Posterior vena cava (tissue), 2 donors: Measurements from ENCODE around the gene IMMP2L. TPM values are rescaled to one million over a fixed set of nuclear protein-coding genes. Genes with fewer than 3 reads are reported as not detected.
A peak's percentile ranks its signal among the peaks of the same experiment; 100 is the strongest.

Experiments
- DNase-seq: peaks from one replicate; pipeline ENCODE4 v3.0.0-alpha.2; 2020; ENCODE audit warnings: low spot score
- intact Hi-C, 2 donors: fragments of 100-400 bp; cut with DNase I; formaldehyde crosslinking; loops; one replicate each; pipeline versions ENCODE4 v1.14.1 to v1.14.2; 2022 to 2023
- total RNA-seq, 2 donors: library from RNA; stranded (reverse); fragmentation: NEBNext Ultra II Directional; extraction: Animal tissue kit (Norgen Biotek cat#: 25700); gene quantifications; one replicate each; pipeline ENCODE4 v1.2.1, GENCODE V29; 2021
- donor health status: DM: yes; HTN: yes; CAD: no.
- donor health status: DM: yes; HTN: yes; CAD: no.

Gene IMMP2L
- total RNA-seq, 2 donors from 2014 or later, result 15.9 to 20.5 TPM

DNA sequence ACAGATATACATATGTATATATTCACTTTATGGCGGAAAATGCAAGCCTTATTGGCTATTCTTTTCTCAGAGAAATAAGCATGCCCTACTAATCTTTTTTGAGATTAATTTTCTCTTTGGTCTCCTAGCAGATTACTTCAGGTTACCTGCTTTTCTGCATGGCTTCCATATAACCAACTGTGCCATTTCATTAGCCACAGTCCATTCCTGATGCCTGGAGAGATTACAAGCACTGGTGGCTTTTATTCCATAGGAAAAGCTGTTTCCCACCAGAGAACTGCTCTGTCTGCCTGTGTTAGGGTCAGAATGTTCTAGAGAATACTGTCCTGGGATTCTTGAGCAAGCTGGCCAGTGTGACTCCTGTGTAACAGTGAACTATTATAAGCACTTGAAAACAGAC, 411.6 kb downstream of the IMMP2L start:
- intact Hi-C loops, result no loop called here
- no peak for DNase-seq

DNA sequence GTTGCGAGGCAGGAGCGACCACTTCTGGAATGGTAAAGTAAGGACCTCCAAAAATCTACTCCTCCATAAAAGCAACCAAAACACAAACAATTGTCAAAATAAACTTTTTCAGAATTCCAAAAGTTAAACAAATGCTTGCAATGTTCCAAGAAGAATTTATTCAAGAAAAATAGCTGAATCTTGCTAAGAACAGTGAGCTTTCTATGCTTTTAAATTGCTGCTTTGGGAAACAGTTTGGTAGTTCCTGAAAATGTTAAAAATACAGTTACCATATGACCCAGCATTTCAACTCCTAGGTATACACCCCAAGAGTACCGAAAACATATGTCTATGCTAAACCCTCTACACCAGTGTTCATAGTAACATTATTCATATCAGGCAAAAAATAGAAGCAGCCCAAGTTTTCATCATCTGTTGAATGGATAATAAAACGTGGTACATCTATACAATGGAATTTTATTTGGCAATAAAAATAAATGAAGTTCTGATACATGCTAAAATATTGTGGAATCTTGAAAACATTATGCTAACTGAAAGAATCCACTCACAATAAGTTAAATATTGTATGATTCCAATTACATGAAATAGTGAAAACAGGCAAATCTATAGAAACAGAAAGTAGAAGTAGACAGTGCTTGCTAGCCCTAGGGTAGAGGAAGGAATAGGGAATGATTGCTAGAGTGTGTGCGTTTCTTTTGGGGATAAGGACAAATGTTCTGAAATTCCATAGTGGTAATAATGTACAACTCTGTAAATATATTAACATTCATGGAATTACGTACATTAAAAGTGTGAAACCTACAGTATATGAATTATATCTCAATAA, 414.4 kb downstream of the IMMP2L start:
- intact Hi-C loops, result no loop called here
- DNase-seq, result no peak

DNA sequence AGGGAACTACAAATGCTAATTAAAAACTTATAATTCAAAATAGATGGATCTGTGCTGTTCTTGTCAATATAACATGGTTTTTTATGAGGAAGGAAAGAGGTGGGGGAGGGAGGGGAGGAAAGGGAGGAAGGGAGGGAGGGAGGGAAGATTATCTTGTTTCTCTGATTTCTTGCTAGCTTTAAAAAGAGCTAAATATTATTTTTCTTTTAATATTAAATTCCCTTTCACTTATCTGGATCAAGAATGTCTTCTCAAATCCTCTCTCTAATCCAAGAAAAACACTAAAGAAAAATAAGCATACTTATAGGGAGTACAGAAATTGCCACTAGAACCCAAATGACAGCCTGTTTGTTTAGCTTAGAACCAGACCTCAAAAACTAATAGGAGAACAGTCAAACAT, 416.2 kb downstream of the IMMP2L start:
- intact Hi-C loops, result no loop called here
- DNase-seq, result no peak

DNA sequence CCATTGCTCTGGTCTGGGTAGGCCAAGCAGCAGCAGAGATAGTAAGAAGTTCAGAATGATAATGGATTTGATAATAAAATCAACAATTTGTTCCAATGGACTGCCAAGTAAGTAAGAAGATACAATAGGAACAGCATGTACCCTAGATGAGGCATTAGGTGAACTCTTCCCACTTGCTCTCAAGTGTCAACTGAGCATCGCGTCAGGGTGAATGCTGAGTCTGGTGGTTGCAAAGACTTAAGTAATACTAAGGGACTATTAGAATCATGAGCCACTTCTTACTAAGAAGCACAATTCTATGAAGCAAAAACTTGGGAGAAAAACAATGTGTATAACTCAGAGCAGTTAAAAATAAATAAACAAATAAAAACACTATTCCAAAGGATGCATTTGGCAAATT, 416.8 kb downstream of the IMMP2L start:
- intact Hi-C loops, result no loop called here
- no peak for DNase-seq

DNA sequence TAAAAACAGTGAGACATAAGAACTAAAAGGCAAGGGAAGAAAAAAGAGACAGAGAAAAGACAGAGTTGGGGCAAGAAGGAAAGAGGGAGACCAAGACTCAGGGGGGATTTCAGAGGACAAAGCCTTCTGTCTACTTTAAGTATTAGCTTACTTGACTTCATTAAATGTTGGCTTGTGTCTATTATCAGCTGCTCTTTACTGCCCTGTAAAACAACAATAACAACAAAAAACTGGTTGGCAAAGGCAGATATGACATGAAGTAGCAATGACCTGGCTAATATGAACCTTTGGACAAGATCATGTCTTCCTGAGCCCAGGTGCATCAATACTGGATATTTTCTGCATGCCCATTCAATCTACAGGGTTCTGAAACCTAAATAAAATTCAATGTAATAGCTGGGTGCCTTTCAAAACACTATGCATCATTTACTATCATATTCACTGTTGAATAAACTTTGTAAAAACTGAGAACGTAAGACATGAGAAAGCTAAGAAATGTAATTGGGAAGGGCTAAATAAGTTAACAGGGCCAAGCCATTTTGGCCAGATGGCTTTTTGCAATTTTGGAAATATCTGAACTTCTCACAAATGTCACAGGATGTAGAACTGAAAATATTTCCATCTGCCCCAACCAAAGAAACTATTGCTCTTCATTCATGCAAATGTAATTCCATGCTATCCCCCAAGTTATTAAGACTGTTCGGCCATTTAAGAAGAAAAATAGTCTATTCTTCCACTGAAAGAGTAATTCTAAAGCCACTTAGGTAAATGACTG, 422.0 kb downstream of the IMMP2L start:
- intact Hi-C loops, result no loop called here
- no peak for DNase-seq

DNA sequence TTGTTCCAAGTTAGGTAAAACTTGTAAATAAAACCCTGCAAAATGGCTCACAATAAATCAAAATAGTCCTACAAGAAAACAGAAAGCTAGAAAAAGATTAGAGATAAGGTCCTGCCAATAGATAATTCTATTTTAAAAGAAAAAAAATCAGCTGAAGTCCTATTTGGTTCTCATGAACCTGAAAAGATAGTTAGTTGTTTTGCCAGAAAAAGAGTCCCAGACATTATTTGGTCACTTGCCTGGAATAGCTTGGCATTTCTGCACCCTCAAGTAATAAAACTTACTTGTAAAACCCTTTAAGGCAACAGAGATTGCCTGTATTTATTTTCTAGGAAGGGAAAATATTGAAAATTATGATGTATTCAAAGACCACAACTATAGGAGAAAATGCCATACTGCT, 423.7 kb downstream of the IMMP2L start:
- DNase-seq, result no peak
- intact Hi-C loops, result no loop called here

DNA sequence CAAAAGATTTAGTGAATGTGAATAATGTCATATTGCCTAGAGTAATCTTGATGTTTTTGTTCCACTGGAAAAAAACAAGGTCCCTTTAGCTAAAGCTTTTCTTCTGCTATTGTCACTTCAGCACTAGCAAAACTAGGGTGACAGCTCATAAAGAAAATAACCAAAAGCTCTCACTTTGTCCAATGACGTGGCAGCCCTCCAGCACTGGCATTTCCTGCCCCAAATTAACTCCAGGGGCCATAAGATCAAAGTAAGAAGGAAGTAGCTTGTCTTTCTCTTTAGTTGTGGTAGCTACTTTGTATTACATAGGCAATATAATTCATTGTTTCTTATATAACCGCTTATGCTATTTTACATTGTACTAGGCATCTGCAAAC, 424.1 kb downstream of the IMMP2L start:
- DNase-seq, result peak; percentile 84
- intact Hi-C loops, result no loop called here

DNA sequence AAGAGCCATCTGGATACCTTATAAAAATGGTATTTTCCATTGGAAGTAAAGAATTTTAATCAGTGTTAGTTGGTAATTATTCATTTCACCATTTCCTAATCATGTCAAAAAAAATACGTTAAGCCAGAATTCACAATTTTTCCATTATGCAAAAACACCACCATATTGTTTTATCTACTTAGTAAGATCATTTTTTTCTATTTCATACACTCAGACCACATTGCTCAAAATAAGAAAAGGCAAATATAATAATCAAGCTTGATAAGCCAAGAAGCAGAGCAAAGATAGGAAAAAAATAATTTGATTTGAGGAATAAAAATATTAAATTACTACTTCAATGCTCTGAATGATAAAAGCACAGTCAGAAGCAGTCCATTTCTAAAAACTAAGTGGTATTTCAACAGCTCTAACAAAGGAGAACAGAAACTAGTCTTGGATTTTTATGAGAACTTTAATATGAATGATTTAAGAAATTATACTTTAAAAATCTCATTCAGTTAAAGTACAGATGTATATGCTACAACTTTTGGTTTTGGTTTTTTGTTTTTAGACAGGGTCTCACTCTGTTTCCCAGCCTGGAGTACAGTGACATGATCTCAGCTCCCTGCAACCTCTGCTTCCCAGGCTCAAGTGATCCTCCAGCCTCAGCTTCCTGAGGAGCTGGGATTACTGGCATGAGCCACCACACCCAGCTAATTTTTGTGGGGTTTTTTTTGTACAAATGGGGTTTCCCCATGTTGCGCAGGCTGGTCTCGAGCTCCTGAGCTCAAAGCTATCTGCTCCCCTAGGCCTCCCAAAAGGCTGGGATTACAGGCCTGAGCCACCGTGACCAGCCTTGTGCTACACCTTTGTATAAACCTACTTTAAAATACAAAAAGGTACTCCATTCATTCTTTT, 424.7 kb downstream of the IMMP2L start:
- no peak for DNase-seq
- intact Hi-C loops, result no loop called here

DNA sequence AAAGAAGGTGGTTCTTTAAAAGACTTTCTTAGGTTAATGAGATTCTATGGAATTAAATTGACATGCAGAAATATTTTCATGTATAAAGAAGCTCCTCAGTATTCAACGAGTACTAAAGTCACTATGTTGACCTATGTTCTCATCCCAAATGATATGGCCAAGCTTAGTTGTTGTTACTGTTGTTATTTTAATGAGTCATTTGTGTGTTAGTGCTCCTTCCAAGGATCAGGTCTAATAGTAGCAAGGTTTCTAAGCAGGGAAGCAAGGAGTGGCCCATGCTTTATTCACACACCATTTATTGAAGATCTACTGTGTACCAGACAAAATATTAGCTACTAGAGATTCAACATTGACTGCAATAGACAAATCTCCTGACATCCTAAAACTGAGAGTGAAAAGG, 429.5 kb downstream of the IMMP2L start:
- intact Hi-C loops, result no loop called here
- DNase-seq, result no peak

DNA sequence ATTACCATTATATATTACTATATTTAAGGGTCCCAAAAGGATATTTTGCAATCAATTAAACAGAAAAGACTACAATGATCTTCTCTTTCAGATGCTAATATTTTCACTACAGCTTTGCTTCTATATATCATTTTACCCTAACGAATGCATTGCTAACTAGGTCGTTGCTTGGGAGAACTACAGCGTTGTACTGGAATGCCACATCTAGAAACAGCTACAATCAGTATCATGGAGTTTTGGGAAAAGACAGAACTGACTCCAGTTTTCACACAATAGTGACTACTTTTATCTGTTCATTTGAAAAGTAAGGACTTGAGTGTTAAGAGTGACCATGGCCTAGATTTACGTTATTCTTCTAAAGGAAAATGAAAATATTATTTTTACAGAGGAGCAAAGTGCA, 432.9 kb downstream of the IMMP2L start:
- intact Hi-C loops, result no loop called here
- DNase-seq, result no peak

DNA sequence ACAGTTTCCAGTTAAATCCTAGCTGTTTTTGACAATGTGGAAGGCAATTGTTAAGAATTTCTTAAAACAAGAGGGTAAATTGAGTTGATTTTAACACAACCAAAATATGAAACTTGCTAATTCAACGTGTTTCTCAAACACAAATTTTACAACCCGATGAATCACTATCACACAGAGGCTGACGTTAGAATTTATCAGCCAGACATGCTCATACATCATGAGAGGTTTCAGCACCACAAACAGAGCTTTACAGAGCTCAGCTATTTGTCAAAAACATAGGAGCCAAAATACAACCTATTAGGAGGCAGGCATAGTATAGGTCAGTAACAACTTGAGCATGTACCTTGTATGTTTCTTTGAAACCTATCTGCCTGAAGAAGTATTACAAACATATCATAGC, 435.3 kb downstream of the IMMP2L start:
- intact Hi-C loops, result no loop called here
- DNase-seq, result no peak

DNA sequence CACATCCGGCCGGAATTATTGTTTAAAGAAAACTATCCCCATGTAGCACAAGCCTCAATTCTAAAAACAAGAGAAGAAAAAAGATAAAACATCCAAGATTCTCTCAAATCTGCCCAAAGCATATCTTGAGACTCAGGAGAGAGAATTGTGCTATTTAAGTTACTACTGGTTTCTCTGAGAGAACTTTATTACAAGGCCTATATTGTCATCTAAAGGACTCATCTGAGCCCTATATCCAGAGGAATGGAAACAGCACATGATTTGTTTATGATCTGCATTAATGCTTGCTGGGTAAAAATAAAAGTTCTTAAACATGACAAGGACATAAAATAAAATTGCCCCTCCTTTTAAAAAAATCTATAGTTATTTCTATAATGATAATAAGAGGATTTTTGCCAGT, 446.3 kb downstream of the IMMP2L start:
- intact Hi-C loops, result no loop called here
- DNase-seq, result no peak

DNA sequence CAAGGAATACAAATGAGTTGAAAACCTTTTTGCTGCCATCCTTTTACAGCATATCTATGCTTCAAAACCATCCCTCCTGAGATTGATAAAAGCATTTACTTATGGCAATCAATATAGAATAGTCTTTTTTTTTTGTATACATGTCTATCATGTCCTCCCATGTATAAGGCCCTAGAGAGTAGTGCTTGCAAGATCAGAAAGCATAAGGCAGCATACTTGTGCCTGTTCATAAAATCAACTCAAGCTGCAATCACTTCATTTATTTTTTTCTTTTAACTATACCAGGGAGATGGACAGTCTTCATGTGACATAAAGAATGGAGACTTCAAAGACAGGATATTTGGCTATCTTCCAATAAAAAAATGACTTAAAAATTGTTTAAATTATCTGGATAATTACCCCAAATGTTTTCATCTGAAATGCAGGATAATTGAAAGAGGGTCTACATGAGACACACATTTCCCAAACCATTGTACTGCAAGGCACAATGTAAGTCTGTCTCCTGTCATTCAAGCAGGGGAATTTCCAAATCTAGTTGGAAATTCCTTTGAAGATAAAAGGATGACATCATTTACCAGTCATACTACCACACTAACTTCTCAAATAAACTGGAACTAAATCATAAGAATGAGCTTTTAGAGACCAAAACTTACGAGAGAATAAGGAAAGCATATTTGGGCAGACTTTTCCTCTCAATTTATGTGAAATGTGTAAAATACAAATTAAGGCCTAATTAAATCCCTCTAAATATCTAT, 448.9 kb downstream of the IMMP2L start:
- no peak for DNase-seq
- intact Hi-C loops, result no loop called here

DNA sequence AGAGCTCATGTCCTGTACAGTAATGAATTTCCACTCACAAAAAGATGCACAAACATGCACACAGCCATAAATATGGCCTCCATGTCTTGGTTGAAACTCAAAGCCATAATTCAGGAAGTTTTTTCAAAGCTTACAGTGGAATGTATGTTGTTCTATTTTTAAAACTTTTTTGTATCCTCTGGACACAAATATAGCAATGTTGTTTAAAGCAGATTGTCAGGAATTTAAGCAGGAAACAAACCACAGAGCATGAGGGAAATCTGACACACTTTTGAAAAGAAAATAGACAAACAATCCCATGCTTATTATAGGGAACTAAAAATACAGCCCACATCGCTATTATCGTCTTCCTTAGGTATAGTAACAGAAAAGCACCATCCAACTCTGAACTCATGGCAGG, 449.9 kb downstream of the IMMP2L start:
- DNase-seq, result no peak
- intact Hi-C loops, result no loop called here

DNA sequence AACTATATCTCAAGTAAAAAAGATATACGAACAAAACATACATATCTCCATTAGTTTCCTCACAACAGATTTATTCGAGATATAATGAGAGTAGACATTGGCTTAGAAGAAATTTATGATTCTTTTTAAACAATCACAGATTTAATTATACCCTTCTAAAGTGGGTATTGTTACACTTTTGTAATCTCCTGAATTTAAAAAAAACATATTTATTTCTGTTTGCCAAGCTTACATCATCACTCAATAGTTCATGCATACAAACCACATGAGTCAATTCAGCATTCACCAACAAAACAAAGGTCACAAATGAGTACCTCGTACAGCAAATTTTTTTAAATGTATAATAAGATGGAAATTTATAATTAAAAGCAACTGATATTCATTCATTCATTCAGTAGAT, 453.8 kb downstream of the IMMP2L start:
- intact Hi-C loops, result loop anchor here in 1 of 2 donors (10.0 kb wide), 1 partner anchor 366 kb away; no protein-coding TSS in a partner anchor
- no peak for DNase-seq

DNA sequence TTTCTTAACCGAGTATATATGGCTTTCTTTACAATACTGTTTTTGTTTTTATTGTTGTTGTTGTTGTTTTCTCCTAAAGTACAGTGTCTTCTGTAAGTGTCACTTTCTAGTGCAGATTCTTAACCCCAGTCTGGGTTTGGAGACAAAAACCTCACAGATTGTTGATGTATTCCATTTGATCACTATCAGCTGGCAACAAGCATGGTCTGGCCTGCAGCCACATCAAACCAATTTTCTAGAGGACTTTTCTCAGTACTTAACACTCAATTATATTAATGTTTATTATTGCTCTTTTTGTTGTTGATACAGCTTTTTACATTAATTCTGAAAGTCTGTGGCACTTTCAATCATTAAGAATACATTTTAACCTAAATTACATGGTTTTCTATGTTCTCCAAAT, 454.3 kb downstream of the IMMP2L start:
- no peak for DNase-seq
- intact Hi-C loops, result loop anchor here in 1 of 2 donors (10.0 kb wide), 1 partner anchor 367 kb away; no protein-coding TSS in a partner anchor

DNA sequence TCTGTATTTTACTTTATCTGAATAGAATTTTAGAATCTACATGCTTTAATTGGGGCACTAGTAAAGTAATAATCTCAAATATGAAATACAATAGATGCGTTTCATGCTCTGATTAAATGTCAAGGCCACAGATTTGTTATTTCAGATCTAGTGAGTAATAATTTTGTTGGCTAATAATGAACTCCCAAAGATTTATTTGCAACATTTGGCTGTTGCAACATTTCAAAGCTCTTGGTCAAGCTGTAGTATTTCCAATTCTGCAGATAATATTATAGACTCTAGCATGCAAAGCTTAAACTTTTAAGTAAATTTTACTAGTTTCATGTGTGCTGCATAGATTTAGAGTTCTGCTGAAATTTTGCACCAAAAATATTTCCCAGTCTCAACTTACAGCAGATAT, 454.7 kb downstream of the IMMP2L start:
- DNase-seq, result no peak
- intact Hi-C loops, result loop anchor here in 1 of 2 donors (10.0 kb wide), 1 partner anchor 367 kb away; no protein-coding TSS in a partner anchor

DNA sequence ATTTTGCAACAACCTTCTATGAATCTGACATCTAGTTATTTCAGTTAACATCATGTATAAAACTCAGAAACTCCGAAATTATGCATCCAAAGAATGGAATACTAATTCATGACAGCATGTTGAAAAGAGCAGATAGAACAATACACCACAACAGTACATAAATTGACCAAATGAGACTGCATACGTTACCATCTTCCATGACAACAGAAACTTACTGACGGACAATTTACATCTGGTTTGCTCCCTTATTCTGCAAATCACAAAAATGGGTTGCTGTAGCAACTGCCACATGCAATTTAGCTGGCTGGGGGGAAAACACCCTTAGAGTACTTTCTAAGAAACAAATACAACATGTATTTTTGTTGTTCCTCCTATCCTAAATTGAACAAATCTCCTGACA, 457.0 kb downstream of the IMMP2L start:
- DNase-seq, result no peak
- intact Hi-C loops, result loop anchor here in 1 of 2 donors (10.0 kb wide), 1 partner anchor 370 kb away; no protein-coding TSS in a partner anchor

DNA sequence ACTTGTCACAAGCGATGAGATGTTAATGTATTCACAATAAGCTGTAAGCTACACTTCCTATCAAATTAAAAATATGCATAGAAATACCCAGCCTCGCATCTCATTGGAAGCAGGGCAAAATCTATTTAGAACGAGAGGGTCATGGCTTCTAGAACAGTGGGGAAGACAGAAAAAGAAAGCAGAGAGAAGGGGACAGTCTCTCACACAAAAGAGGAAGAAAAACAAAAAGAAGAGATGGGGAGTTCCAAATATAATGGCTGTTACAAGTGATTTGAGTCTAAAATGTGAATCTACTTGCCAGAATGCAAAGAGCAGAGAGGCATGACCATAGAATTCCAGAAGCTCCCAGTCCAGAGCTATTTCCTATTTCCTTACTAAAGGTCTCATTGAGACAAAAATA, 457.6 kb downstream of the IMMP2L start:
- DNase-seq, result no peak

More for the DNA sequence above, 457.6 kb downstream of the IMMP2L start:
- intact Hi-C loops, result loop anchor here in 1 of 2 donors (10.0 kb wide), 1 partner anchor 370 kb away; no protein-coding TSS in a partner anchor
